ENCODE measurements around the gene BRI3BP.

DNA sequence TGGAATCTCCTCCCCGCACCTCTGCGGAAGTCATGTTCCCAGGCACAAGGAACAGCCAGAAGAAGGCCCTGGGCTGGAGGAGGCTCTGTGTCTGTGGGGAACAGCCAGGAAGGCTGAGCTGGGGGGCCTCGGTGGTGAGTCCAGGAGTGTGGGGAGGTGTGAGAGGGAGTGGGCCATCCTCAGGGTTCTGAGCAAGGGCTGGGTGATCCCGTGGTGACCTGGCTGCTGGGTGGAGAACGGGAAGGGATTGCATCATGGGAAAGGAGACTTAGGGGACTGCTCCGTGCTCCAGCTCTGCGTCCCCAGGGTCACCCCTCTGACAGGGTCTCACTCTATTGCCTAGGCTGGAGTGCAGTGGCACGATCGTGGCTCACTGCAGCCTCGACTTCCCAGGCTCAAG lies 85.6 kb downstream of the BRI3BP start:
- TF ChIP-seq CTCF (IDR thresholded peaks at IDR 0.05): no peak
- no peak for TF ChIP-seq POLR2AphosphoS5 (IDR thresholded peaks at IDR 0.05)
